A172 (cell line): ENCODE measurements around the gene EIF2S2. TPM values are rescaled to one million over a fixed set of nuclear protein-coding genes. Genes with fewer than 3 reads are reported as not detected.

Source experiments
- DNase-seq: peaks from one replicate; pipeline ENCODE4 v3.0.0-alpha.2; 2015; ENCODE audit warnings: low spot score
- total RNA-seq: library from RNA; depleted of rRNA; stranded (reverse); fragments of >200 nt; shearing (Covaris generic); gene quantifications from 2 replicates; pipeline ENCODE4 v1.2.3, GENCODE V29; 2014

The EIF2S2 gene
- total RNA-seq, 1 experiment from 2014 or later, result 203 TPM

- DNase-seq, result no peak
These were observed 47.8 kb downstream of the EIF2S2 start for GRCh38 chr20:34064286-34064685.

GRCh38 chr20:34062570-34063482 lies 49.2 kb downstream of the EIF2S2 start:
- no peak for DNase-seq

- no peak for DNase-seq
These were observed 50.3 kb downstream of the EIF2S2 start for GRCh38 chr20:34061695-34062094.

- DNase-seq, result no peak
These were observed 51.1 kb downstream of the EIF2S2 start for GRCh38 chr20:34060970-34061369.

- DNase-seq, result no peak
These were observed 53.2 kb downstream of the EIF2S2 start for GRCh38 chr20:34058831-34059230.

- no peak for DNase-seq
These were observed 56.8 kb downstream of the EIF2S2 start for GRCh38 chr20:34055290-34055689.

- no peak for DNase-seq
These were observed 59.6 kb downstream of the EIF2S2 start for GRCh38 chr20:34052414-34052813.

- DNase-seq, result no peak
These were observed 61.9 kb downstream of the EIF2S2 start for GRCh38 chr20:34049897-34050695.

GRCh38 chr20:34049389-34049788 lies 62.7 kb downstream of the EIF2S2 start:
- DNase-seq, result no peak

- no peak for DNase-seq
These were observed 64.1 kb downstream of the EIF2S2 start for GRCh38 chr20:34047917-34048316.

GRCh38 chr20:34047010-34047687 lies 64.9 kb downstream of the EIF2S2 start:
- no peak for DNase-seq

GRCh38 chr20:34045930-34046725 lies 65.9 kb downstream of the EIF2S2 start:
- no peak for DNase-seq

GRCh38 chr20:34045294-34045693 lies 66.7 kb downstream of the EIF2S2 start:
- DNase-seq, result no peak

GRCh38 chr20:34043025-34043424 lies 69.0 kb downstream of the EIF2S2 start:
- no peak for DNase-seq

- DNase-seq, result no peak
These were observed 69.8 kb downstream of the EIF2S2 start for GRCh38 chr20:34042262-34042661.

GRCh38 chr20:34041226-34041625 lies 70.8 kb downstream of the EIF2S2 start:
- no peak for DNase-seq

GRCh38 chr20:34040300-34040995 lies 71.6 kb downstream of the EIF2S2 start:
- DNase-seq, result no peak
